ENCODE measurements around the gene PRKAG2.

DNA sequence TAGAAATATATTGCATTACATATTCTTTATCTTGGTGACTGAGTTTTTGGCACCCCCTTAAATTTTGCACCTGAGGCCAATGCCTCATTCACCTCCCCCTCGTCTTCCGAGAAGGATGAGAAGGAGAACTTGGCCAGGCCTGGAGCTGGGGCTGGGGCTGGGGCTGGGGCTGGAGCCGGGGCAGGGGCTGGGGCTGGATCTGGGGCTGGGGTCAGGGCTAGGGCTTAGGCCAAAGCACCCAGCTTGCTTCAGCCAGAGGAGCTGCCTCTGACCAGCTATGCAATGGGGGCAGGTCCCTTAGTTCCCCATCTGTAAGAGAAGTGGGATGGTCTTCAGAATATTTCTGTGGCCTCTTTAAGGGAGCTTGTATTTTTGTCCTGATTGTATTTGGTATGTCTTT is 3.8 kb upstream of the PRKAG2 start:
- TF ChIP-seq, protein P1, sequence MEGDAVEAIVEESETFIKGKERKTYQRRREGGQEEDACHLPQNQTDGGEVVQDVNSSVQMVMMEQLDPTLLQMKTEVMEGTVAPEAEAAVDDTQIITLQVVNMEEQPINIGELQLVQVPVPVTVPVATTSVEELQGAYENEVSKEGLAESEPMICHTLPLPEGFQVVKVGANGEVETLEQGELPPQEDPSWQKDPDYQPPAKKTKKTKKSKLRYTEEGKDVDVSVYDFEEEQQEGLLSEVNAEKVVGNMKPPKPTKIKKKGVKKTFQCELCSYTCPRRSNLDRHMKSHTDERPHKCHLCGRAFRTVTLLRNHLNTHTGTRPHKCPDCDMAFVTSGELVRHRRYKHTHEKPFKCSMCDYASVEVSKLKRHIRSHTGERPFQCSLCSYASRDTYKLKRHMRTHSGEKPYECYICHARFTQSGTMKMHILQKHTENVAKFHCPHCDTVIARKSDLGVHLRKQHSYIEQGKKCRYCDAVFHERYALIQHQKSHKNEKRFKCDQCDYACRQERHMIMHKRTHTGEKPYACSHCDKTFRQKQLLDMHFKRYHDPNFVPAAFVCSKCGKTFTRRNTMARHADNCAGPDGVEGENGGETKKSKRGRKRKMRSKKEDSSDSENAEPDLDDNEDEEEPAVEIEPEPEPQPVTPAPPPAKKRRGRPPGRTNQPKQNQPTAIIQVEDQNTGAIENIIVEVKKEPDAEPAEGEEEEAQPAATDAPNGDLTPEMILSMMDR (IDR thresholded peaks at IDR 0.05): no peak
- TF ChIP-seq POLR2A (IDR thresholded peaks at IDR 0.05): no peak

Data from Peyer's patch (tissue), 4 donors.